ENCODE measurements around the gene CNTN5.
"Not testable (repeated sequence)": the region's sequence is repeated elsewhere in the genome, so short reads cannot be mapped to it uniquely, and the experiment has no call there.

The CNTN5 gene

GRCh38 chr11:100273066-100273815 lies 1252.5 kb downstream of the CNTN5 start:
- H3K27ac ChIP-seq = no peak overlapping the region
- TF ChIP-seq CTCF (conservative IDR thresholded peaks at IDR 0.05) = no peak

- not testable (repeated sequence) for H3K27ac ChIP-seq
Measured at GRCh38 chr11:100274466-100274865, 1253.7 kb downstream of the CNTN5 start.

- no peak overlapping the region for H3K27ac ChIP-seq
- no peak for TF ChIP-seq CTCF (conservative IDR thresholded peaks at IDR 0.05)
Measured at GRCh38 chr11:100294748-100295147, 1274.0 kb downstream of the CNTN5 start.

GRCh38 chr11:100296051-100296679 lies 1275.4 kb downstream of the CNTN5 start:
- no peak overlapping the region for H3K27ac ChIP-seq
- no peak for TF ChIP-seq CTCF (conservative IDR thresholded peaks at IDR 0.05)

- no peak overlapping the region for H3K27ac ChIP-seq
- TF ChIP-seq CTCF (conservative IDR thresholded peaks at IDR 0.05) = no peak
Measured at GRCh38 chr11:100297516-100297915, 1276.8 kb downstream of the CNTN5 start.

- no peak overlapping the region for H3K27ac ChIP-seq
- no peak for TF ChIP-seq CTCF (conservative IDR thresholded peaks at IDR 0.05)
Measured at GRCh38 chr11:100302824-100303223, 1282.1 kb downstream of the CNTN5 start.

GRCh38 chr11:100303897-100304296 lies 1283.1 kb downstream of the CNTN5 start:
- no peak overlapping the region for H3K27ac ChIP-seq
- TF ChIP-seq CTCF (conservative IDR thresholded peaks at IDR 0.05) = no peak

- no peak overlapping the region for H3K27ac ChIP-seq
- TF ChIP-seq CTCF (conservative IDR thresholded peaks at IDR 0.05) = no peak
Measured at GRCh38 chr11:100308202-100308601, 1287.5 kb downstream of the CNTN5 start.

All from VCaP (cell line).